Stimulated activated naive CD8-positive, alpha-beta T cell treated with anti-CD3 and anti-CD28 coated beads, Interleukin-15, Interleukin-2, amounts not matched to agents 100 ng/mL and 50 ng/mL, for 24 hours (primary cell): ENCODE data around the gene LMF1.
"Not testable (repeated sequence)": the region's sequence is repeated elsewhere in the genome, so short reads cannot be mapped to it uniquely, and the experiment has no call there.

ENCODE experiments used
- H3K27ac Mint-ChIP-seq: one replicate; pipeline ENCODE4 v1.8.0; 2021; ENCODE audit warnings: mild to moderate bottlenecking, mixed read lengths
- H3K27me3 Mint-ChIP-seq: one replicate; pipeline ENCODE4 v1.8.0; 2021; ENCODE audit warnings: mixed read lengths
- H3K36me3 Mint-ChIP-seq: one replicate; pipeline ENCODE4 v1.8.0; 2021; ENCODE audit warnings: low read depth, mixed read lengths
- H3K4me1 Mint-ChIP-seq: one replicate; pipeline ENCODE4 v1.8.0; 2021; ENCODE audit warnings: low read depth, mixed read lengths
- H3K4me3 Mint-ChIP-seq: one replicate; pipeline ENCODE4 v1.8.0; 2021; ENCODE audit warnings: mild to moderate bottlenecking, mixed read lengths
- H3K9me3 Mint-ChIP-seq: one replicate; pipeline ENCODE4 v1.8.0; 2021; ENCODE audit warnings: mixed read lengths

The LMF1 gene

DNA sequence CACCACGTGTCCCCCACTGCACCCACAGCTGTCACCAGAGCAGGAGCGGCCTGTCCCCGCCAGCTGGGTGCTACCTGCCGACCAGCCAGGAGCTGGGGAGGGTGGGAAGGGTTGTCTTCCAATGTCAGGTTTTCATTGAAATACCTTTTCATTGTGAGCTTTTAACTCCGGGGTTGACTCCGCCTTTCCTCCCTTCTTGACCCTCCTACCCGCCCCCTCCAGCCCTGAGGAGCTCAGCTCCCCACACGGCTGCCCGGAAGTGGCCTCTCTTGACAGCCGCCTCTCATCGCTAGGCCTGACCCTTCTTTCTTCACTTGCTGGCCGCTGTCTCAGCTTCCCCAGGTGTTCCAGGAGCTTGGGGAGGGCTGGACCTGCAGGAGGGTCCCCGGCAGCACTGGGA lies 149.0 kb downstream of the LMF1 start:
- Mint-ChIP-seq H3K27me3 (peaks cover 18% of the 10 kb centered on the region), H3K9me3 (no peaks in the 10 kb centered on the region), H3K4me3 (no peak overlapping the region), H3K36me3 (no peaks in the 10 kb centered on the region), H3K4me1 (peaks cover 11% of the 10 kb centered on the region), H3K27ac (no peak overlapping the region)

DNA sequence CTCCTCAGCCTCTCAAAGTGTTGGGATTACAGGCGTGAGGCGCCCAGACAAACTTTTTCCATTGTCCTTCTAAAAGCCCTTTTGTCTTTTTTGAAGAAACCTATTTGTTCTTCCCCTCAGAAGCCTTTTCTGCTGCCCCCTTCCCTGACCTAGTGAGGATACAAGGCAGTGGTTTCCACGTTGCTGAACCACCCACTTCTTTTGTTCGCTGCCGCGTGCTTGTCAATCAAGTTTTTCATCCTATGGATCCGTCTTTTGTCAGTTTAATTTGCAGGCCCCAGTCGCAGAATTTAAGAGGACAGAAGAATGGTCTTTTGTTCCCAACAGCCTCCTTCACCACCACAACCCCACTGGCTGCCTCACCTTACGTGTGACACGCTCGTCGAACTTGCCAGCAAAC lies 150.0 kb downstream of the LMF1 start:
- Mint-ChIP-seq H3K9me3 (no peaks in the 10 kb centered on the region), H3K36me3 (no peaks in the 10 kb centered on the region), H3K4me3 (no peak overlapping the region), H3K27ac (no peak overlapping the region), H3K4me1 (peaks cover 11% of the 10 kb centered on the region), H3K27me3 (peaks cover 16% of the 10 kb centered on the region)

DNA sequence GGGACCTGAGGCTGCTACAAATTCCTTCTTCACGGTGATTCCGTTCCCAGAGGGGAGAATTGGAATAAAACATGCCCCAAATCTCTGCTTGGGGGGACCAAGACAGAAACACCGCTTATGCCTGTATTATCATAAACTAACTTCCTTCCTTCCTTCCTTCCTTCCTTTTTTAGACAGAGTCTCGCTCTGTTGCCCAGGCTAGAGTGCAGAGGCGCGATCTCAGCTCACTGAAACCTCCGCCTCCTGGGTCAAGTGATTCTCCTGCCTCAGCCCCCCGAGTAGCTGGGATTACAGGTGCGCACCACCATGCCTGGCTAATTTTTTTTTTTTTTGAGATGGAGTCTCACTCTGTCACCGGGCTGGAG lies 150.8 kb downstream of the LMF1 start:
- H3K36me3 Mint-ChIP-seq, H3K27ac Mint-ChIP-seq, H3K9me3 Mint-ChIP-seq, H3K4me3 Mint-ChIP-seq: not testable (repeated sequence)
- Mint-ChIP-seq H3K4me1 (peaks cover 11% of the 10 kb centered on the region), H3K27me3 (peaks cover 14% of the 10 kb centered on the region)

DNA sequence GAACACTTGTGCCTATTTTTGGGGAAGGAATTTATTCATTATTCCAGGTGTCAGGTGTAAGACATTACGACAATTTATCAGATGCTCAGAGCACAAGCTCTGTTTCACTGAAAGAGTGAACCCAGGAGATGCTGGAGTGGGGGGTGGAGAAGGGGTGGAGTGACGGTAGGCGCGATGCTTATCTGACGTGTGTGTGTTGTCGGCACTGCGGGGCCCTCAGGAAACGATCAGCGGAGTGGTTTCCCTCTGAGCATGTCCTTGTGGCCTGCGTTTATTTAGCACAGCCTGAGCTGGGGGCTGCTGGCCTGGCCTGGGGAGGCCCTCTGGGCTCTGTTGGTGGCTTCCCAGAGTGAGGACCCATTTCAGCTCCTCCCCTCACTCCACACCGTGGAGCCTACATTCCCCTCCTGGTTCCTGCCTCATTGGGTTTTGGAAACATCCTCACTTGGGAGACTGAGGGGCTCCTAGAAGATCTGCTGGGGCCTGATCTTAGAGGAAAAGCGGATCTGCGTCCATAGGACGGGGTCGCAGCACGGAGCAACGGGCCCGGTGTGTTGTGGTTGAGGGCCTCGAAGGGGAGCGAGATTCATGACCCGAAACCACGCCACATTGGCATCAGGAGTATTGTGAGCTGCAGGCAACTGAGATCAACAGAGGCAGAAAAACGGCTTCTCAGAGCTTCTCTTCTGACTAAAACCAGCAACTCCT lies 151.3 kb downstream of the LMF1 start:
- H3K9me3 Mint-ChIP-seq, result no peaks in the 10 kb centered on the region
- H3K27me3 Mint-ChIP-seq, result peaks cover 19% of the 10 kb centered on the region
- no peak overlapping the region for H3K27ac Mint-ChIP-seq
- H3K4me3 Mint-ChIP-seq, result no peak overlapping the region
- peaks cover 11% of the 10 kb centered on the region for H3K4me1 Mint-ChIP-seq
- H3K36me3 Mint-ChIP-seq, result no peaks in the 10 kb centered on the region

- Mint-ChIP-seq H3K36me3 (no peaks in the 10 kb centered on the region), H3K27me3 (peaks cover 23% of the 10 kb centered on the region), H3K4me1 (peaks cover 11% of the 10 kb centered on the region), H3K27ac (no peak overlapping the region), H3K9me3 (no peaks in the 10 kb centered on the region), H3K4me3 (no peak overlapping the region)
These were observed 152.2 kb downstream of the LMF1 start for GRCh38 chr16:818592-818991.

GRCh38 chr16:818132-818531 lies 152.7 kb downstream of the LMF1 start:
- Mint-ChIP-seq H3K9me3 (no peaks in the 10 kb centered on the region), H3K27me3 (peaks cover 21% of the 10 kb centered on the region), H3K4me1 (peaks cover 11% of the 10 kb centered on the region), H3K36me3 (no peaks in the 10 kb centered on the region), H3K4me3 (no peak overlapping the region), H3K27ac (no peak overlapping the region)

DNA sequence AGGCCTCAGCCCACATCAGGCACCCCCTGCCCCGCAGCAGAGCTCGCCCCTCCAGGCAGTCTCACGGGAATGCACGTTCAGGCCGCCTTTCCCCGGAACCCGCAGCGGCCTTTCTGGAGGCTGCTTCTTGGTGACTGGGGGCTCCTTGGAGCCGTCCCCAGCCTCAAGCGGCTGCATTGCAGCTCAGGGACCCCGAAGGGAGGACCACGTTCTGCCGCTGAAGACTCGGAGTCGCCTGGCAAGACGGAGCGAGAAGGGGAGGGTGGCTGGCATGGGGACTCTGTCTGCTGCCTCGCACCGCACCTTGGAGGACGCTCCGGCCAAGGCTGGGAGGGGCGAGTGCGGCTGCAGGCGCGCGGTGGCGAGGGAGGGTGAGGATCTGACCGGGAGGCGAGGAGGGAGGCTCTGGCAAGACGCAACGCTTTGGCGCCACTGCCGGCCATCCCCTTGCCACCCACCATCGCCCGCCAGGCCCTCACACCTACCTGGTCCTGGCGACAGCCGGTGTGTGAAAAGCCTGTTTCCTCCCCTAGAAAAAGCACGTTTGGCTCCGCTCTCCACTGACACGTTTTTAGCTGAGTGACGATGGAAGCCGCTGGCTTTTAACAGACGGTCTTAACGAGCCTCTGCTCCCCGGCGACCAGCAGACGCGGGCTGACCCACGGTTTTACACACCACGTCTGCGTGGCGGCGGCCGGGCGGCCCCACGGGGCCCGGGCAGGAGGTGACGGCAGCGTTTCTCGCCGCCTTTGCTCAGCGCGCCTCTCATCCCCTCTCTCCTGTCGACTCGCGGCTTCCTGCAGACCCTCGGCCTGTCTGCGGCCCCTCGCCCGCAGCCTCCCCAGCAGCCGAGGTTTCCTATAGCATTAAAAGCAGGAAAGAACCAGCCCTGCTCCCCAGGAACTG lies 153.5 kb downstream of the LMF1 start:
- Mint-ChIP-seq H3K4me1 (peaks cover 11% of the 10 kb centered on the region), H3K4me3 (no peak overlapping the region), H3K9me3 (no peaks in the 10 kb centered on the region), H3K27ac (no peak overlapping the region), H3K36me3 (no peaks in the 10 kb centered on the region), H3K27me3 (peaks cover 25% of the 10 kb centered on the region)

DNA sequence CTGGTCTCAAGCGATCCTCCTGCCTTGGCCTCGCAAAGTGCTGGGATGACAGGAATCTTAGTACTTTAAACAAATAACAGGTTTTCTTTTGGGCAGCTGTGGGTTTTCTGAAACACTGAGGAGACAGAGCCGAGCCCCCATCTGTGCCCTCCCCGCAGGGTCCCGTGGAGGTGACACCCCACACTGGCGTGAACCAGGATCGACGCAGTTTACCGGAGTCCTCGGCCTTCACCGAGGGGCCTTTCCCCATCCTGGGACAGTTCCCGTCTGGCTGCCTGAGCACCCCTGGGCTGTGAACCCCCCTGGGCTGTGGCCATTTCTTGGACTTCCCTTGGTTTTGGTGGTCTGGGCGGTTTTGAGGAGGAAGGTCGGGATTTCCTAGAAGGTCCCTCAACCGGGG lies 154.9 kb downstream of the LMF1 start:
- Mint-ChIP-seq H3K27ac (no peak overlapping the region), H3K27me3 (peaks cover 25% of the 10 kb centered on the region), H3K9me3 (no peaks in the 10 kb centered on the region), H3K4me1 (peaks cover 11% of the 10 kb centered on the region), H3K4me3 (no peak overlapping the region), H3K36me3 (no peaks in the 10 kb centered on the region)

- Mint-ChIP-seq H3K36me3 (no peaks in the 10 kb centered on the region), H3K4me1 (peaks cover 9% of the 10 kb centered on the region), H3K9me3 (no peaks in the 10 kb centered on the region), H3K4me3 (no peak overlapping the region), H3K27ac (no peak overlapping the region), H3K27me3 (peaks cover 22% of the 10 kb centered on the region)
These were observed 155.8 kb downstream of the LMF1 start for GRCh38 chr16:814974-815373.

DNA sequence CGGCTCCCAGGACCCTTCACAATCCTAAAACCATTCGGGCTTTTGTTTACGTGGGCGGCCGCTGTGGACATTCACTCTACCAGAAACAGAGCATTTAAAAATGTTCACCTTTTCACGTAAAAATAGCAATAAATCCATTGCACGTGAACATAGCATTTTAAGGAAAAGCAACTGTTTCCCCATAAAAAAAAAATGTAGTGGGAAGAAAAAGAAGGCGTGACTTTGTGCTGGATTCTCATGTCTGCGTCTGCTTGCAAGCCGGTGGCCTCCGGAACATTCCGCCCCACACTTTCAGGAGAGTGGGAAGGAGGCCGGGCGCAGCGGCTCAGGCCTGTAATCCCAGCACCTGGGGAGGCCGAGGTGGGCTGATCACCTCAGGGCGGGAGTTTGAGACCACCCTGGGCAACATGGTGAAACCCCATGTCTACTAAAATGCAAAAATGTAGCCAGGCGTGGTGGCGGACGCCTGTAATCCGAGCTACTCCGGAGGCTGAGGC lies 156.8 kb downstream of the LMF1 start:
- H3K4me1 Mint-ChIP-seq, result peaks cover 5% of the 10 kb centered on the region
- no peak overlapping the region for H3K4me3 Mint-ChIP-seq
- no peak overlapping the region for H3K27ac Mint-ChIP-seq
- H3K9me3 Mint-ChIP-seq, result no peaks in the 10 kb centered on the region
- no peaks in the 10 kb centered on the region for H3K36me3 Mint-ChIP-seq
- H3K27me3 Mint-ChIP-seq, result peaks cover 17% of the 10 kb centered on the region

DNA sequence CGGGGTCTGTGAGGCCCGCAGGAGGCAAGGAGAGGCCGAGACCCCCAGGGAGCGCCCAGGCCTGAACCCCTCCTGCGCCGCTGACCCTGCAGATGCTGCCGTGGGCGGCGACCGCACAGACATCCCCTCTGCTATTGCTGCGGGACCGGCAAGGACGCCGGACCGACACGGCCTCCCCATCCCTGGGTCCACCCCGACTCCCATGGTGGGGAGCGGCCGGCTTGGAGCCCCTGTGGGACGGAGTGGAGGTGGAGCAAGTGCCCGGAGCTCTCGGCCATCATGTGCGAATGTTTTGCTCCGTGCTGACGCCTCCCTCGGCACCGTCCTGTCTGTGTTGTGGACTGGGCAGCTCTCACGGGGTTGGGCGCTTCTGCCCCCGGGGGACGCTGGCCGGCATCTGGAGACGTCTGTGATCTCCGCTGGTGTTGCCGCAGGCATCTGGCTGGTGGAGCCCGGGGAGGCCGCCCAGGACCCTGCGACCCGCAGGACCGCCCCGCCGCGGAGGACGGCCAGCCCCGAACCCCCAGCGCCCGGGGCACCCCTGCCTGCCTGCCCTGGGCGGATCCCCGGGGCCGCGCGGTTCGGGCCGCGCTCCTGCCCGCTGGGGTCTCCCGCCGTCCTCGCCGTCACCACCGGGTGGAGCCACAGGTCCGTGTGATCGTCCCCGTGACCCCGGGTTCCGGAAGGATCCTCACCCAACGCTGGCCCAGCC lies 157.4 kb downstream of the LMF1 start:
- Mint-ChIP-seq H3K4me3 (no peak overlapping the region), H3K9me3 (no peaks in the 10 kb centered on the region), H3K36me3 (no peaks in the 10 kb centered on the region), H3K4me1 (peaks cover 9% of the 10 kb centered on the region), H3K27me3 (peaks cover 17% of the 10 kb centered on the region), H3K27ac (no peak overlapping the region)

DNA sequence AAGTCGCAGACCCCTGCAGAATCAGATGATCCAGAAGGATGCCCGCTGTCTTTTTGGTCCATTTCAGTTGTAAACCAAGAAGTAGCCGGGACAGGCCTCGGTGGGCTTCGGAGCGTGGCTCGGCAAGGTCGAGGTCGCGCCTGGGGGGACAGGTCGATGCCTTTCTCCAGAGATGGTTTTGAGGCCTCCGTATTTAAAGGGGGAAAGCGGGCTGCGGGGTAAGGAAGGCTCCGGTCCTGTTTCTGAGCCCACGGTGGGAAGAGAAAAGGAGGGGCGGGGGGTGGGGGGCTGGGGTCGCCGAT lies 162.7 kb downstream of the LMF1 start:
- peak overlapping the region; percentile 95 for H3K27ac Mint-ChIP-seq
- no peaks in the 10 kb centered on the region for H3K9me3 Mint-ChIP-seq
- H3K4me3 Mint-ChIP-seq, result peak overlapping the region; percentile 97

GRCh38 chr16:807347-808084 lies 163.3 kb downstream of the LMF1 start:
- Mint-ChIP-seq H3K27me3 (peaks cover 5% of the 10 kb centered on the region), H3K36me3 (no peaks in the 10 kb centered on the region), H3K4me3 (peak overlapping the region; percentile 97), H3K27ac (peak overlapping the region; percentile 95), H3K4me1 (peaks cover 18% of the 10 kb centered on the region), H3K9me3 (no peaks in the 10 kb centered on the region)

More for the DNA sequence above, 162.7 kb downstream of the LMF1 start:
- peaks cover 18% of the 10 kb centered on the region for H3K4me1 Mint-ChIP-seq
- no peaks in the 10 kb centered on the region for H3K36me3 Mint-ChIP-seq
- H3K27me3 Mint-ChIP-seq, result peaks cover 8% of the 10 kb centered on the region

DNA sequence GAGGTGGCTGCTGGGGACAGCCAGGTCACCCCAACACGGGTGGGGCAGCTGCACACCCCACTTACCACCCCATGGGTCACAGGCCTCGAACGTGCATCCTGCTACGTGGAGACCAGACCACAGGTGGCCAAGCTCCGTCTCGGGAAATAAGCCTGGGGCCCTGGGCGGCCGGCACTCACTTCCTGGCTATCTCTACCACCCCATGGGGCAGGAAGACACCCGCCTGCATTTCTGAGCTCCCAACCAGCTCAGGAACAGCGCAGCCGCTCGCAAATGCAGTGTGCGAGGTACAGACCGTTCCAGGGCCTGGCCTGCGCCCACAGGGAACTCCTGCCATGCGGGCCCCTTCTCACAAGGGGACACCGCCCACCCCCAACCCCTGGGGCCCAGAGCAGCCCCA lies 165.3 kb downstream of the LMF1 start:
- Mint-ChIP-seq H3K4me3 (no peak overlapping the region), H3K4me1 (peaks cover 18% of the 10 kb centered on the region), H3K27me3 (no peaks in the 10 kb centered on the region), H3K9me3 (no peaks in the 10 kb centered on the region), H3K36me3 (no peaks in the 10 kb centered on the region), H3K27ac (no peak overlapping the region)
